Mesenchymal stem cell (in vitro differentiated cells and primary cell): ENCODE results near the gene CDH16.

ENCODE experiments used
- DNase-seq: peaks from one replicate; pipeline ENCODE4 v3.0.0-alpha.2; 2013
- H2AFZ ChIP-seq: one replicate; pipeline ENCODE4 v1.6.1; 2013; ENCODE audit warnings: low read depth, mild to moderate bottlenecking, control low read depth, inconsistent platforms, low read length, moderate library complexity
- H2AK5ac ChIP-seq: 2 replicates; pipeline ENCODE4 v1.6.1; 2013; ENCODE audit warnings: low read length, moderate library complexity, mild to moderate bottlenecking, inconsistent platforms; ENCODE audit not compliant: severe bottlenecking
- H2BK120ac ChIP-seq: one replicate; pipeline ENCODE4 v1.6.1; 2013; ENCODE audit warnings: low read depth, mild to moderate bottlenecking, inconsistent platforms, low read length, moderate library complexity
- H2BK12ac ChIP-seq, 2 experiments: one replicate each; pipeline ENCODE4 v1.6.1; 2013; ENCODE audit warnings: inconsistent platforms in 2 of 2, low read length in 2 of 2, mild to moderate bottlenecking in 2 of 2, moderate library complexity in 2 of 2, control low read depth in 1 of 2
- H2BK15ac ChIP-seq: one replicate; pipeline ENCODE4 v1.6.1; 2013; ENCODE audit warnings: mild to moderate bottlenecking, low read depth, inconsistent platforms; ENCODE audit not compliant: poor library complexity, severe bottlenecking
- H2BK5ac ChIP-seq: 2 replicates; pipeline ENCODE4 v1.6.1; 2013; ENCODE audit warnings: low read depth, mild to moderate bottlenecking, low read length, control low read depth, inconsistent platforms; ENCODE audit not compliant: poor library complexity, severe bottlenecking
- H3K14ac ChIP-seq, 2 experiments: one replicate each; pipeline ENCODE4 v1.6.1; 2013; ENCODE audit warnings: inconsistent platforms in 2 of 2, low read length in 2 of 2, control low read depth in 1 of 2, mild to moderate bottlenecking in 1 of 2, moderate library complexity in 1 of 2
- H3K18ac ChIP-seq, 2 experiments: one replicate each; pipeline ENCODE4 v1.6.1; 2013; ENCODE audit warnings: inconsistent platforms in 2 of 2, low read length in 2 of 2, control low read depth in 1 of 2, low read depth in 1 of 2, mild to moderate bottlenecking in 1 of 2
- H3K23ac ChIP-seq, 2 experiments: one replicate each; pipeline ENCODE4 v1.6.1; 2013; ENCODE audit warnings: inconsistent platforms in 2 of 2, low read length in 2 of 2, mild to moderate bottlenecking in 2 of 2, moderate library complexity in 2 of 2, control low read depth in 1 of 2
- H3K27ac ChIP-seq: 2 replicates; pipeline ENCODE4 v1.5.1; 2013; ENCODE audit warnings: mild to moderate bottlenecking, moderate library complexity, low read length, control low read depth, inconsistent platforms; ENCODE audit not compliant: poor library complexity, severe bottlenecking
- H3K27me3 ChIP-seq, 2 experiments: 2 replicates each; pipeline versions ENCODE4 v1.6.1 to v1.7.0; 2013; ENCODE audit warnings: low read length in 2 of 2, mild to moderate bottlenecking in 2 of 2, moderate library complexity in 2 of 2, control low read depth in 1 of 2, inconsistent platforms in 1 of 2; ENCODE audit not compliant: control insufficient read depth in 1 of 2, insufficient read depth in 1 of 2
- H3K36me3 ChIP-seq, 2 experiments: 2 replicates each; pipeline versions ENCODE4 v1.6.1 to v1.7.0; 2013; ENCODE audit warnings: low read length in 2 of 2, control low read depth in 1 of 2, inconsistent platforms in 1 of 2, low read depth in 1 of 2, mild to moderate bottlenecking in 1 of 2; ENCODE audit not compliant: insufficient read depth in 2 of 2, control insufficient read depth in 1 of 2
- H3K4ac ChIP-seq, 2 experiments: one replicate each; pipeline ENCODE4 v1.6.1; 2013; ENCODE audit warnings: inconsistent platforms in 2 of 2, low read length in 2 of 2, mild to moderate bottlenecking in 2 of 2, moderate library complexity in 2 of 2, control low read depth in 1 of 2, low read depth in 1 of 2
- H3K4me1 ChIP-seq: 2 replicates; pipeline ENCODE4 v1.6.1; 2013; ENCODE audit warnings: low read depth, low read length, control low read depth; ENCODE audit not compliant: control insufficient read depth, insufficient read depth
- H3K4me2 ChIP-seq: 2 replicates; pipeline ENCODE4 v1.6.1; 2013; ENCODE audit warnings: low read length, mild to moderate bottlenecking, inconsistent platforms; ENCODE audit not compliant: poor library complexity, severe bottlenecking
- H3K4me3 ChIP-seq, 2 experiments: 2 replicates each; pipeline versions ENCODE4 v1.5.1 to v1.7.0; 2013; ENCODE audit warnings: low read length in 2 of 2, mild to moderate bottlenecking in 2 of 2, control low read depth in 1 of 2, low read depth in 1 of 2; ENCODE audit not compliant: insufficient read depth in 1 of 2
- H3K79me1 ChIP-seq: replicated peaks from 2 replicates; pipeline ENCODE4 v1.6.1; 2013; ENCODE audit warnings: mild to moderate bottlenecking, control low read depth, low read length, inconsistent platforms; ENCODE audit not compliant: poor library complexity, severe bottlenecking
- H3K9ac ChIP-seq: 2 replicates; pipeline ENCODE4 v1.7.0; 2013; ENCODE audit warnings: mild to moderate bottlenecking, low read length, moderate library complexity
- H3K9me3 ChIP-seq: 2 replicates; pipeline ENCODE4 v1.7.0; 2013; ENCODE audit warnings: mild to moderate bottlenecking, low read length; ENCODE audit not compliant: control insufficient read depth
- H4K8ac ChIP-seq: one replicate; pipeline ENCODE4 v1.6.1; 2013; ENCODE audit warnings: inconsistent platforms, mild to moderate bottlenecking, low read length, moderate library complexity
- H4K91ac ChIP-seq: one replicate; pipeline ENCODE4 v1.6.1; 2013; ENCODE audit warnings: mild to moderate bottlenecking, low read length, inconsistent platforms
- WGBS: methylation state at CpG from one replicate; pipeline ENCODE4 v1.1.7; 2013; ENCODE audit warnings: mixed read lengths; 5-methylcytosine and 5-hydroxymethylcytosine counted together

Gene CDH16

GRCh38 chr16:66948837-66949225 is 30.1 kb upstream of the CDH16 start:
- Histone ChIP-seq H3K27ac (no peak overlapping the region), H2BK120ac (no peak overlapping the region), H3K14ac (no peak overlapping the region), H3K4me2 (no peak overlapping the region), H3K9ac (peak overlapping the region; percentile 68), H3K4ac (no peak overlapping the region), H3K27me3 (peaks cover 14 to 15% of the 10 kb centered on the region in 2 experiments), H4K8ac (no peak overlapping the region), H4K91ac (no peak overlapping the region), H3K18ac (peak overlapping the region in 1 of 2 experiments; percentile 70), H3K36me3 (peaks cover 2 to 3% of the 10 kb centered on the region in 2 experiments), H3K4me3 (peak overlapping the region in 1 of 2 experiments; percentile 74), H2AK5ac (no peak overlapping the region), H3K79me1 (no peaks in the 10 kb centered on the region), H2BK15ac (no peak overlapping the region), H2AFZ (no peak overlapping the region), H2BK12ac (no peak overlapping the region), H3K4me1 (peaks cover 7% of the 10 kb centered on the region), H3K9me3 (peaks cover 4% of the 10 kb centered on the region), H3K23ac (no peak overlapping the region), H2BK5ac (no peak overlapping the region)
- 66% methylated on average over 21 of the region's 21 CpGs for WGBS
- DNase-seq = no peak

- H2AFZ ChIP-seq = no peak overlapping the region
- peak overlapping the region in 1 of 2 experiments; percentile 74 for H3K4me3 ChIP-seq
- no peak overlapping the region for H3K23ac ChIP-seq
- H3K9ac ChIP-seq = peak overlapping the region; percentile 68
- H2BK15ac ChIP-seq = peak overlapping the region; percentile 26
- DNase-seq = no peak
- peaks cover 14 to 15% of the 10 kb centered on the region in 2 experiments for H3K27me3 ChIP-seq
- peak overlapping the region; percentile 75 for H3K4me2 ChIP-seq
- peaks cover 4% of the 10 kb centered on the region for H3K9me3 ChIP-seq
- WGBS = 49% methylated on average over 44 of the region's 44 CpGs
- H2BK5ac ChIP-seq = no peak overlapping the region
- H3K14ac ChIP-seq = no peak overlapping the region
- H3K18ac ChIP-seq = peak overlapping the region in 1 of 2 experiments; percentile 70
- peaks cover 7 to 9% of the 10 kb centered on the region in 2 experiments for H3K36me3 ChIP-seq
- H2AK5ac ChIP-seq = no peak overlapping the region
- no peak overlapping the region for H3K4ac ChIP-seq
- H2BK12ac ChIP-seq = peak overlapping the region in 1 of 2 experiments; percentile 27
- peaks cover 7% of the 10 kb centered on the region for H3K4me1 ChIP-seq
- no peak overlapping the region for H4K91ac ChIP-seq
- H4K8ac ChIP-seq = no peak overlapping the region
- no peak overlapping the region for H2BK120ac ChIP-seq
- H3K27ac ChIP-seq = no peak overlapping the region
- H3K79me1 ChIP-seq = no peaks in the 10 kb centered on the region
Observed at GRCh38 chr16:66948134-66948836, 29.6 kb upstream of the CDH16 start.

GRCh38 chr16:66947302-66948065 is 28.8 kb upstream of the CDH16 start:
- Histone ChIP-seq H3K79me1 (no peaks in the 10 kb centered on the region), H3K4ac (no peak overlapping the region), H3K36me3 (peaks cover 15 to 17% of the 10 kb centered on the region in 2 experiments), H3K4me2 (peak overlapping the region; percentile 60), H3K23ac (no peak overlapping the region), H2AK5ac (no peak overlapping the region), H2BK15ac (no peak overlapping the region), H3K27me3 (peaks cover 14 to 15% of the 10 kb centered on the region in 2 experiments), H2AFZ (peak overlapping the region; percentile 66), H2BK120ac (no peak overlapping the region), H4K8ac (no peak overlapping the region), H3K4me3 (peak overlapping the region; percentile 3 to 74), H2BK5ac (no peak overlapping the region), H2BK12ac (no peak overlapping the region), H3K4me1 (peaks cover 7% of the 10 kb centered on the region), H3K27ac (no peak overlapping the region), H3K18ac (no peak overlapping the region), H3K9ac (peak overlapping the region; percentile 68), H4K91ac (no peak overlapping the region), H3K9me3 (peaks cover 4% of the 10 kb centered on the region), H3K14ac (peak overlapping the region in 1 of 2 experiments; percentile 71)
- WGBS = 29% methylated on average over 16 of the region's 23 CpGs
- DNase-seq = peak; percentile 89

- H2BK5ac ChIP-seq = no peak overlapping the region
- H2BK15ac ChIP-seq = no peak overlapping the region
- H3K4me3 ChIP-seq = no peak overlapping the region
- H4K8ac ChIP-seq = no peak overlapping the region
- peaks cover 7% of the 10 kb centered on the region for H3K4me1 ChIP-seq
- no peak overlapping the region for H2AK5ac ChIP-seq
- H4K91ac ChIP-seq = no peak overlapping the region
- 46% methylated on average over 5 of the region's 5 CpGs for WGBS
- no peak overlapping the region for H3K18ac ChIP-seq
- no peak overlapping the region for H3K4me2 ChIP-seq
- no peak overlapping the region for H3K4ac ChIP-seq
- no peak overlapping the region for H3K9ac ChIP-seq
- H3K79me1 ChIP-seq = no peaks in the 10 kb centered on the region
- H3K9me3 ChIP-seq = peaks cover 4% of the 10 kb centered on the region
- no peak for DNase-seq
- H2BK120ac ChIP-seq = no peak overlapping the region
- H3K36me3 ChIP-seq = peaks cover 21 to 22% of the 10 kb centered on the region in 2 experiments
- no peak overlapping the region for H3K23ac ChIP-seq
- peaks cover 14 to 15% of the 10 kb centered on the region in 2 experiments for H3K27me3 ChIP-seq
- no peak overlapping the region for H3K27ac ChIP-seq
- no peak overlapping the region for H3K14ac ChIP-seq
- no peak overlapping the region for H2AFZ ChIP-seq
- no peak overlapping the region for H2BK12ac ChIP-seq
Observed at GRCh38 chr16:66946974-66947301, 28.3 kb upstream of the CDH16 start.
